GM12801 (cell line): ENCODE results near the gene TNFRSF14.

Experiments used
- TF ChIP-seq, protein P1 (sequence below): IDR thresholded peaks from one replicate; pipeline ENCODE4 v1.5.1; 2011; ENCODE audit warnings: control low read depth; ENCODE audit not compliant: insufficient read length; ENCODE audit errors: extremely low read depth

The TNFRSF14 gene

DNA sequence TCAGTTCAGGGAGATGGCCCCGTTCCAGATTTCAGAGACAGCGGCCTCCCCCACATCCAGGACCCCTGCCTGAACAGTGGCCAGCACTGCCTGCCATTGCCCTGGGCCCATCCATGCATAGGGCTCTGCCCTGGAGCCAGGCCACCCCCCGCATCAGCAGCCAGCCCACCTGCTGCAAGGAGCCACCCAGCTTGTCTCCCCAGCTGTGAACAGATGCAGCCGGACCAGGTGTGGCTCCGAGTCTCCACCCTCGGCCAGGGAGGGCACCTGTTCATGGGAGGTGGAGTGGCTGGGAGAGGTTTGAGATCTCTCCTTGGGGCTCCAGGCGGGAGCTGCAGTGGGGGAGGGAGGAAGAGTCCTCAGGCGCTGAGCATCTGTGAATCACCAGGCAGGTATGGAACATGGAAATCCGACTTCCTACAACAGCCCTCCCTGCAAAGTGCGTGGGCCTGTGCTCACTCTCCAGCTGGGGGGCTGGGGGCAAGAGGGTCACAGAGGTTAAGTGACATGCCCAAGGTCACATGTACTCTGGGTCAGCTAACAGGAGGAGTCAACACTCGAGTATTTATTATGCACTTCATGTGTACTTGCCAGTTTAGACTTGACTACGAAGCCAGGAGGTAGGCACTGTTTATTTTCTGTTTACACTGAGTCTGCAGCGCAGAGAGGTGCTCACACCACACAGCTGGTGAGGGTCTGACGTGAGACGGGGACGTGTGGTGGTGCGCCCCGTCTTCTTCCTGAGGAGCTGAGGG, 21.3 kb upstream of the TNFRSF14 start:
- TF ChIP-seq, protein P1, sequence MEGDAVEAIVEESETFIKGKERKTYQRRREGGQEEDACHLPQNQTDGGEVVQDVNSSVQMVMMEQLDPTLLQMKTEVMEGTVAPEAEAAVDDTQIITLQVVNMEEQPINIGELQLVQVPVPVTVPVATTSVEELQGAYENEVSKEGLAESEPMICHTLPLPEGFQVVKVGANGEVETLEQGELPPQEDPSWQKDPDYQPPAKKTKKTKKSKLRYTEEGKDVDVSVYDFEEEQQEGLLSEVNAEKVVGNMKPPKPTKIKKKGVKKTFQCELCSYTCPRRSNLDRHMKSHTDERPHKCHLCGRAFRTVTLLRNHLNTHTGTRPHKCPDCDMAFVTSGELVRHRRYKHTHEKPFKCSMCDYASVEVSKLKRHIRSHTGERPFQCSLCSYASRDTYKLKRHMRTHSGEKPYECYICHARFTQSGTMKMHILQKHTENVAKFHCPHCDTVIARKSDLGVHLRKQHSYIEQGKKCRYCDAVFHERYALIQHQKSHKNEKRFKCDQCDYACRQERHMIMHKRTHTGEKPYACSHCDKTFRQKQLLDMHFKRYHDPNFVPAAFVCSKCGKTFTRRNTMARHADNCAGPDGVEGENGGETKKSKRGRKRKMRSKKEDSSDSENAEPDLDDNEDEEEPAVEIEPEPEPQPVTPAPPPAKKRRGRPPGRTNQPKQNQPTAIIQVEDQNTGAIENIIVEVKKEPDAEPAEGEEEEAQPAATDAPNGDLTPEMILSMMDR, result no peak

DNA sequence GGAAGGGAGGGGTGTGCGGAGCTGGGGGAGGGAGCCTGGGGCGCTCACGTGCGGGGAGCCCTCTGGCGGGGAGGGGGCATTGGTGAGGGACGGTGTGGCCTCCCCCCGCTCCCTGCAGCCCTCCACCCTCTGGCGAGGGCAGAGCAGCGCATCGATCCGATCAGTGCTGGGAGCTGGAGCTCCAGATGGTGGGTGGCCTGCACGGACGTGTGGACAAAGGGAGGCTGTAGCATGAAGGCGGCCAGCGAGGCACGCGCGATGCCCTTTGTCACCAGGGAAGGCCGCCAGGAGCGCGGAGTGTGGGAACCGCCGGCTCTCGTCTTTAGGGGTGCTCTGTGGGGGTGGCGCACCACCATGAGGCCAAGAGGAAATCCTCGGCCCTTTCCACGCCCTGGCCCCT, 20.7 kb upstream of the TNFRSF14 start:
- TF ChIP-seq, protein P1, result no peak

DNA sequence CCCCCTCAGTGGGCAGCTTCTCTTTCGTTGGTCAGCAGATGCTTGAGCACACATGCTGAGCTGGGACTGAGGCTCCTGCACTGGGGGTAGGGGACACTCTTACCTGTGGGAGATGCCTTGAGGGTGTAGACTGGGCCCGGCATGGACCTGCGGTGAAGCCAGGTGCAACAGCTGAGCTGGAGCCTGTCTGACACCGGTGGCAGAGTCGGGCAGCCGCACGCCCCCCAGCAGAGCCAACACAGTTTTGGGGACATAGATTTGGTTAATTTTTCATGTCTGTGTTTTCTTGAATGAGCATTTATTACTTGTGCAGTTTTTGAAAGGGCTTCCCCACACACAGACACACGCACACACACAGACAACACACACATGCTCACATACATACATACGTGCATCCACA, 20.2 kb upstream of the TNFRSF14 start:
- TF ChIP-seq, protein P1, result no peak

DNA sequence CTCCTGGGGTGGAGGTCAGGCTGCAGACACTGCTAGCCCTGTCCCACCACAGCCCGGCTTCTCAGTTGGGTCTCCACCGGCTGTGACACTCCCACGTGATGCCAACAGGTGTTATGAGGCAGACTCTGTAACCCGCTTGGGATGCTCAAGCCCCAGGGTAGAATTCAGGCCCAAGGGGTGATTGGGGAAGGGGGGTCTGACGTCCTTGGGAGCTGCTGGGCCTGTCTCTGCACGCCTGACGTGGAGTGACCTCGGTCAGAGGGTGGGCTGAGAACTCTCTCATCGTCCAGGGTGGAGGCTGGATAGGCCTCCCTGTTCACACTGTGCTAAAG, 18.4 kb upstream of the TNFRSF14 start:
- TF ChIP-seq, protein P1, result no peak

DNA sequence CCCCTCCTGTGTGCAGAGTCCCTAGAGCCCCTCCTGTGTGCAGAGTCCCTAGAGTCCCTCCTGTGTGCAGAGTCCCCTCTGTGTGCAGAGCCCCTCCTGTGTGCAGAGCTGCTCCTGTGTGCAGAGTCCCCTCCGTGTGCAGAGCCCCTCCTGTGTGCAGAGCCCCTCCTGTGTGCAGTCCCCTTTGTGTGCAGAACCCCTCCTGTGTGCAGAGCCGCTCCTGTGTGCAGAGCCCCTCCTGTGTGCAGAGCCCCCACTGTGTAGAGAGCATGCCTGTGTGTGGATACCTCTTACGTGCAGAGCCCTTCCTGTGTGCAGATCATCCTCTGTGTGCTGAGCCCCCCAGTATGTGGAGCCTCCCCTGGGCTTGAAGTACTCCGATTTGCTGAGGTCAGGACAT, 17.8 kb upstream of the TNFRSF14 start:
- TF ChIP-seq, protein P1, result no peak

DNA sequence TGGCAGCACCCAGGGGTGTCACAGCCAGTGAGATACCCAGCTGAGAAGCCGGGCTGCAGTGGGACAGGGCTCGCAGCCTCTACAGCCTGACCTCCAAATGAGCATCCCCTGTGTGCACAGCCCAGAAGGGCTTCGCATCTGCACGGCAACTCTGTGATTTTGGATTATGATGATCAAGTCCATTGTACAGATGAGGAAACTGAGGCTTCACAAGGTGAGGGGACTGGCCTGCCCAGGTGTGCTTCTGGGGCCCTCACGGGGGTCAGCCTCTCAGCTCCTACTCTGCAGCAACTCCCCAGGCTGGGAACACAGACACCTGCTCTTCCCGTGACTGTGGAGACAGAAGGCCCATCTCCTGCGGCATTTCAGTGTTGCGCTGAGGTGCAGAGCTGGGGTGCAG, 17.3 kb upstream of the TNFRSF14 start:
- TF ChIP-seq, protein P1, result no peak

DNA sequence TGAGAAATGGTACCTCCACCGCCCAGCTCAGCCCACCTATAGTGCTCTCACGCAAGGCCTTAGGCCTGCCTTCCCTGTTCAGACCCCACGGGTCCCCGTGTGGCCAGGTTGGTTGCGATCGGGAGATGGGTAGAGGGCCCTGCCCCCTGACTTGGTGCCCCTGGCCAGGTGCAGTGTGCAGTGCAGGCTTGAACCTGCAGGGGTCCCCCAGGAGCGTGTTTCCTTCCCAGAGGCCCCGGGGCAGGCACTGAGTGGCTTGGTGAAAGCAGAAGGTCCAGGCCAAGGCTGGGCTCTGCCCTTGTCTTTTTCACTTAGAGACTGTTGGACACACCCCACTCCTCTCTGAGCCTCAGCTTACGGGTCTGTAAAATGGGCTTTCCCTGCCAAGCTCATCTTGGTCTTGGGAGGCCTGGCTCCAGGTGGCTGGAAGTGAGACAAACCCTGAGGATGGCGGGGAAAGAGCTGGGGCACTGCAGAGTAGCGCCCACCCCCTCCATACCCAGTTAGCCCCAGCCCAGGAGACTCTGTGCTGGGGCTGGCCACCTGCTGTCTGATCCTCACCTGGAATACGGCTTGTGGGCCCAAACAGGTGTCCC, 16.8 kb upstream of the TNFRSF14 start:
- TF ChIP-seq, protein P1, result no peak
